ENCODE results near the gene KRTAP1-5.

DNA sequence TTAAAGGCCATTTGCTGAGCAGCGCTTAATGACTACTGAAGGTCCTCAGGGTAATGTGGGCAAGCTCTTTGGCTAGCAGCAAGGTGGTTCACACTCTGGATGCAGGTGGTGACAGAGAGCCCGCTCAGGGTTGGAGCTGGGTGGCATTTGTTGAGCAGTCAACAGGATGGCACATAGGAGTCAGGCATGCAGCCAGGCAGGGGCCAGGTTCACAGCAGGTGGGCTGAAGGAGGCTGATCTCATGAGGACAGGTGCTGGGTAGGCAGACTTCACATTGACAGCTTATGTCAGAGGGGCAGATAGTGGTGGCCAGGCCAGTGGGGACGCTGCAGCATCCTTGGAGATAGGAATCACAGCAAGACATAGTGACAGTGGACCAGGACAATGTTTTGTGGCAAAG, 22.6 kb downstream of the KRTAP1-5 start:
- TF ChIP-seq CTCF (IDR thresholded peaks at IDR 0.05; ENCODE audit: insufficient read depth, low read depth, low read length) (no peak), EZH2 (IDR thresholded peaks at IDR 0.05; ENCODE audit: insufficient read depth, low read length) (no peak)
